DOHH2 (cell line): Measurements from ENCODE around the gene HES2.

ENCODE experiments used
- CTCF ChIP-seq: fragments of 200-600 bp; sonication (generic); IDR thresholded peaks from one replicate; pipeline ENCODE4 v1.5.1; 2014; ENCODE audit warnings: antibody characterized with exemption, mild to moderate bottlenecking, low read depth, low read length; ENCODE audit not compliant: poor library complexity, severe bottlenecking
- EZH2phosphoT487 ChIP-seq: fragments of 200-600 bp; sonication (generic); IDR thresholded peaks from 2 replicates; pipeline ENCODE4 v1.6.1; 2017; ENCODE audit warnings: borderline replicate concordance, mild to moderate bottlenecking, antibody characterized with exemption, low read length, moderate library complexity, mixed read lengths

DNA sequence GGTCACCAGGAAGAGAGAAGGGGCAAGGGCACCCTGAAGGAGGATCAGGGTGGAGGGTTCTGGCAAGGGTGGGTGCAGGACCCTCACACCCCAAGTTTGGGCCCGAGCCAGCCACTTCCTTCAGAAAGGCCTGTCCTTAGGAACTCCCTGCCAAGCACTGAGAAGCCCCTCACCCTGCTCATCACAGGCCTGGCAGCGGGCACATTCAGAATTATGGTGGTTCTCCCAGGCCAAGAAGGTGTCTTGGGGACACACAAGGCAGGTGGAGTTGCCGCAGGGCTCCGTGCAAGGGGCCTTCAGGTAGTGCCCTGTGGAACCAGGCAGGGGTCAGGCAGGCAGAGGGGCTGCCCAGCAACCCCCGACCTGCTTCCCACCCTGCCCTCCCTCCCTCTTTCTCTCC is 45.2 kb upstream of the HES2 start:
- TF ChIP-seq CTCF (no peak), EZH2phosphoT487 (no peak)
